HepG2 (cell line): Measurements from ENCODE around the gene IFNK. TPM values are rescaled to one million over a fixed set of nuclear protein-coding genes. Genes with fewer than 3 reads are reported as not detected.

Source experiments
- BCL6 ChIP-seq: IDR thresholded peaks from 2 replicates; pipeline ENCODE4 v1.6.1; 2016; ENCODE audit warnings: missing genetic modification reagents, missing compliant biosample characterization
- BORCS8-MEF2B ChIP-seq: sonication (generic); formaldehyde crosslinking; IDR thresholded peaks from 2 replicates; pipeline ENCODE4 v1.8.0; 2022; ENCODE audit warnings: mild to moderate bottlenecking, missing genetic modification reagents
- GATAD1 ChIP-seq: IDR thresholded peaks from 2 replicates; pipeline ENCODE4 v1.6.1; 2016; ENCODE audit warnings: missing genetic modification reagents, missing compliant biosample characterization
- HNRNPLL ChIP-seq: fragments of 200-400 bp; formaldehyde crosslinking; IDR thresholded peaks from 2 replicates; pipeline ENCODE4 v1.6.1; 2017; ENCODE audit warnings: mild to moderate bottlenecking, low read depth, low read length; ENCODE audit not compliant: poor library complexity, severe bottlenecking
- MAZ ChIP-seq, 2 experiments: sonication (generic) in 1 of 2; formaldehyde crosslinking in 1 of 2; IDR thresholded peaks; 2 replicates each; pipeline versions ENCODE4 v1.5.0 to v1.6.1; 2012 to 2020; ENCODE audit warnings: low read depth in 2 of 2, mild to moderate bottlenecking in 2 of 2, borderline replicate concordance in 1 of 2, improper control_type of control experiment in 1 of 2, low read length in 1 of 2, missing genetic modification reagents in 1 of 2, moderate library complexity in 1 of 2
- NONO ChIP-seq, 2 experiments: fragments of 450-650 bp in 1 of 2; sonication (generic) in 1 of 2; formaldehyde crosslinking in 1 of 2; IDR thresholded peaks in 1 of 2; conservative IDR thresholded peaks in 1 of 2; 2 replicates each; pipeline versions ENCODE4 v1.6.1 to v1.8.0; 2017 to 2022; ENCODE audit warnings: mild to moderate bottlenecking in 1 of 2, missing genetic modification reagents in 1 of 2, moderate library complexity in 1 of 2
- ONECUT2 ChIP-seq: sonication (generic); formaldehyde crosslinking; IDR thresholded peaks from 2 replicates; pipeline ENCODE4 v1.4.0; 2020; ENCODE audit warnings: missing genetic modification reagents
- SALL1 ChIP-seq: sonication (generic); formaldehyde crosslinking; IDR thresholded peaks from 2 replicates; pipeline ENCODE4 v1.8.0; 2022; ENCODE audit warnings: mild to moderate bottlenecking, missing genetic modification reagents
- TBX2 ChIP-seq: sonication (generic); formaldehyde crosslinking; IDR thresholded peaks from 2 replicates; pipeline ENCODE4 v1.5.0; 2020; ENCODE audit warnings: missing genetic modification reagents, mild to moderate bottlenecking, borderline replicate concordance
- ZFY ChIP-seq: sonication (generic); formaldehyde crosslinking; IDR thresholded peaks from 2 replicates; pipeline ENCODE4 v1.4.0; 2020; ENCODE audit warnings: missing genetic modification reagents
- ZNF274 ChIP-seq: sonication (generic); formaldehyde crosslinking; IDR thresholded peaks from 2 replicates; pipeline ENCODE4 v1.5.1; 2020; ENCODE audit warnings: mild to moderate bottlenecking, missing genetic modification reagents
- ZNF333 ChIP-seq: sonication (generic); formaldehyde crosslinking; IDR thresholded peaks from 2 replicates; pipeline ENCODE4 v1.4.0; 2020; ENCODE audit warnings: mild to moderate bottlenecking, missing genetic modification reagents, borderline replicate concordance
- ZNF33B ChIP-seq: sonication (generic); formaldehyde crosslinking; IDR thresholded peaks from 2 replicates; pipeline ENCODE4 v1.5.1; 2020; ENCODE audit warnings: mild to moderate bottlenecking, missing genetic modification reagents
- ZNF607 ChIP-seq: sonication (generic); formaldehyde crosslinking; IDR thresholded peaks from 2 replicates; pipeline ENCODE4 v1.5.1; 2020; ENCODE audit warnings: missing genetic modification reagents, mild to moderate bottlenecking, borderline replicate concordance
- polyA plus RNA-seq, 8 experiments: library from polyadenylated mRNA; depleted of rRNA in 3 of 8; stranded (reverse) in 7 of 8; unstranded in 1 of 8; fragments of >200 nt; fragmentation: Illumina TruSeq in 4 of 8; extraction: Trizol in 4 of 8; gene quantifications; 2 replicates each; pipeline versions ENCODE4 v1.2.1 to v1.2.3, GENCODE V29; 2011 to 2016; ENCODE audit warnings: low read depth in 4 of 8, missing spikeins in 1 of 8, mixed read lengths in 1 of 8; ENCODE audit not compliant: insufficient read depth in 1 of 8
- total RNA-seq, 5 experiments: library from RNA; depleted of rRNA; stranded (reverse); fragments of >200 nt; fragmentation: Illumina TruSeq; extraction: Trizol; gene quantifications; 2 replicates each; pipeline ENCODE4 v1.2.3, GENCODE V29; 2016; ENCODE audit warnings: low read depth in 1 of 5
- TF ChIP-seq, protein P1 (sequence below): sonication (generic); formaldehyde crosslinking; IDR thresholded peaks from 2 replicates; pipeline ENCODE4 v1.4.0; 2020; ENCODE audit warnings: mild to moderate bottlenecking, missing genetic modification reagents
- TF ChIP-seq, protein P2 (sequence below): IDR thresholded peaks from 2 replicates; pipeline ENCODE4 v1.6.1; 2016; ENCODE audit warnings: missing compliant biosample characterization, missing genetic modification reagents, borderline replicate concordance
- TF ChIP-seq, protein P3 (sequence below): sonication (generic); formaldehyde crosslinking; IDR thresholded peaks from 2 replicates; pipeline ENCODE4 v1.9.0; 2022; ENCODE audit warnings: missing genetic modification reagents, mild to moderate bottlenecking, borderline replicate concordance
- TF ChIP-seq, protein P4 (sequence below): sonication (generic); formaldehyde crosslinking; IDR thresholded peaks from 2 replicates; pipeline ENCODE4 v1.4.0; 2020; ENCODE audit warnings: missing genetic modification reagents, borderline replicate concordance

Gene IFNK
- total and polyA plus RNA-seq, 2 of the 13 experiments (the other 11 are each of a cell fraction or from before 2014, with no cell fraction given), result not detected

DNA sequence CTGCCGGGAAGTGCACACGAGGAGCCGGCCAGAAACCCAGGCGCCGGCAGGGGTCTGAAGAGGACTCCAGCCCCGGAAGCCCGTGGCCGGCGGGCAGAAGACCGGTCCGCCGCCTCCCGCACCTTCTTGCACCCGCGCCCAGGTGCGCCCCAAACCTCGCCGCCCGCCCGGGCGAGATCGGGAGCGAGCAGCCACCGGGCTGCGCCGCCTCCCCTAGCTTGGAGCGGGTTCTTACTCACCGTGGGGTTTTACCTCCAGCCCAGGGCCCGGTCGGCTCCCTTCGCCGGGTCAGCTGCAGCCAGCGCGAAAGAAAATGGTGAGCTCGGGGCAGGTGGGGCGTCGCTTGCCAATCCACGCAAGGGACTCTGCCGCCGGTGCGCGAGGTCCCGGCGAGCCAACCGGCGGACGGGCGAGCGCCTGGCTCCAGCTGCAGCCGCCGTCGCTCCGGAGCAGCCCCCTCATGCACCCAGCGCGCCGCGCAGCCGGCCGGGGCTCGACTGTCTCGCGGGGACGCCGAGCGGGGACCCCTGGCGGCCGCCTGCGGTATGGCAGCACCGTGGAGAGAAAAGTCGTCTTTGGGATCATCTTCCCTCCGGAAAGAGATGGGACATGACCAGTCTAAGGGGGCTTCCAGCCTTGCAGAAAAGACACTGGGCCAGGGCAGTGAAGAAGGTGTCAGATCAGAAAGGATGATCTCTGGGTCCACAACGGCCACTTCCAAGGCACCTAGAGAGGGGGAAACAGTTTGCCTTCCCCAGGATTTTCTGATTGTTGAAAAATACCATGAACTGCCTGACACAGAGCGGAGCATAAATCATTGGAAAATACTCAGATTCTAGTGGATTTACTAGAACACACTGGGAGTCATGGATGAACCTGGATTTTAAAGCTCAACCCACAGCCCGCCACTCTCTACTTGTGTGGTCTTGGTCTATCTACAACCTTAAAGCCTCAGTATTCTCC is 5.5 kb downstream of the IFNK start, which contains the start of gene MOB3B (continued):
- TF ChIP-seq, protein P1, sequence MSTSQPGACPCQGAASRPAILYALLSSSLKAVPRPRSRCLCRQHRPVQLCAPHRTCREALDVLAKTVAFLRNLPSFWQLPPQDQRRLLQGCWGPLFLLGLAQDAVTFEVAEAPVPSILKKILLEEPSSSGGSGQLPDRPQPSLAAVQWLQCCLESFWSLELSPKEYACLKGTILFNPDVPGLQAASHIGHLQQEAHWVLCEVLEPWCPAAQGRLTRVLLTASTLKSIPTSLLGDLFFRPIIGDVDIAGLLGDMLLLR (CRISPR knock-in tag), result 0 out of 2 replicates have a peak, but pooled peaks have one; percentile 38
- TF ChIP-seq SALL1 (CRISPR knock-in tag) (peak; percentile 48), NONO (IDR thresholded peaks at IDR 0.05) (no peak), NONO (CRISPR knock-in tag; conservative IDR thresholded peaks at IDR 0.05) (peak; percentile 55; the same call in 1 of the 2 replicates), GATAD1 (no peak), ZNF33B (CRISPR knock-in tag) (0 out of 2 replicates have a peak, but pooled peaks have one; percentile 30), BCL6 (CRISPR knock-in tag) (peak; percentile 13; the same call in 1 of the 2 replicates), TBX2 (peak; percentile 22; the same call in 1 of the 2 replicates), MAZ (IDR thresholded peaks at IDR 0.05; ENCODE audit: borderline replicate concordance, low read depth, low read length) (no peak), MAZ (CRISPR knock-in tag; IDR thresholded peaks at IDR 0.05; ENCODE audit: low read depth) (peak; percentile 46; the same call in 1 of the 2 replicates), ZNF274 (CRISPR knock-in tag) (0 out of 2 replicates have a peak, but pooled peaks have one; percentile 17), ONECUT2 (CRISPR knock-in tag) (no peak), ZFY (CRISPR knock-in tag) (peak; percentile 18; the same call in 1 of the 2 replicates), BORCS8-MEF2B (peak; percentile 62; the same call in 1 of the 2 replicates), ZNF333 (CRISPR knock-in tag) (no peak), ZNF607 (CRISPR knock-in tag) (peak; percentile 33; the same call in 1 of the 2 replicates), HNRNPLL (peak; percentile 45)
- TF ChIP-seq, protein P2, sequence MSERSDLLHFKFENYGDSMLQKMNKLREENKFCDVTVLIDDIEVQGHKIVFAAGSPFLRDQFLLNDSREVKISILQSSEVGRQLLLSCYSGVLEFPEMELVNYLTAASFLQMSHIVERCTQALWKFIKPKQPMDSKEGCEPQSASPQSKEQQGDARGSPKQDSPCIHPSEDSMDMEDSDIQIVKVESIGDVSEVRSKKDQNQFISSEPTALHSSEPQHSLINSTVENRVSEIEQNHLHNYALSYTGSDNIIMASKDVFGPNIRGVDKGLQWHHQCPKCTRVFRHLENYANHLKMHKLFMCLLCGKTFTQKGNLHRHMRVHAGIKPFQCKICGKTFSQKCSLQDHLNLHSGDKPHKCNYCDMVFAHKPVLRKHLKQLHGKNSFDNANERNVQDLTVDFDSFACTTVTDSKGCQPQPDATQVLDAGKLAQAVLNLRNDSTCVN (CRISPR knock-in tag), result no peak
- TF ChIP-seq, protein P3, sequence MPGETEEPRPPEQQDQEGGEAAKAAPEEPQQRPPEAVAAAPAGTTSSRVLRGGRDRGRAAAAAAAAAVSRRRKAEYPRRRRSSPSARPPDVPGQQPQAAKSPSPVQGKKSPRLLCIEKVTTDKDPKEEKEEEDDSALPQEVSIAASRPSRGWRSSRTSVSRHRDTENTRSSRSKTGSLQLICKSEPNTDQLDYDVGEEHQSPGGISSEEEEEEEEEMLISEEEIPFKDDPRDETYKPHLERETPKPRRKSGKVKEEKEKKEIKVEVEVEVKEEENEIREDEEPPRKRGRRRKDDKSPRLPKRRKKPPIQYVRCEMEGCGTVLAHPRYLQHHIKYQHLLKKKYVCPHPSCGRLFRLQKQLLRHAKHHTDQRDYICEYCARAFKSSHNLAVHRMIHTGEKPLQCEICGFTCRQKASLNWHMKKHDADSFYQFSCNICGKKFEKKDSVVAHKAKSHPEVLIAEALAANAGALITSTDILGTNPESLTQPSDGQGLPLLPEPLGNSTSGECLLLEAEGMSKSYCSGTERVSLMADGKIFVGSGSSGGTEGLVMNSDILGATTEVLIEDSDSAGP (CRISPR knock-in tag), result peak; percentile 46; the same call in 1 of the 2 replicates
- TF ChIP-seq, protein P4, sequence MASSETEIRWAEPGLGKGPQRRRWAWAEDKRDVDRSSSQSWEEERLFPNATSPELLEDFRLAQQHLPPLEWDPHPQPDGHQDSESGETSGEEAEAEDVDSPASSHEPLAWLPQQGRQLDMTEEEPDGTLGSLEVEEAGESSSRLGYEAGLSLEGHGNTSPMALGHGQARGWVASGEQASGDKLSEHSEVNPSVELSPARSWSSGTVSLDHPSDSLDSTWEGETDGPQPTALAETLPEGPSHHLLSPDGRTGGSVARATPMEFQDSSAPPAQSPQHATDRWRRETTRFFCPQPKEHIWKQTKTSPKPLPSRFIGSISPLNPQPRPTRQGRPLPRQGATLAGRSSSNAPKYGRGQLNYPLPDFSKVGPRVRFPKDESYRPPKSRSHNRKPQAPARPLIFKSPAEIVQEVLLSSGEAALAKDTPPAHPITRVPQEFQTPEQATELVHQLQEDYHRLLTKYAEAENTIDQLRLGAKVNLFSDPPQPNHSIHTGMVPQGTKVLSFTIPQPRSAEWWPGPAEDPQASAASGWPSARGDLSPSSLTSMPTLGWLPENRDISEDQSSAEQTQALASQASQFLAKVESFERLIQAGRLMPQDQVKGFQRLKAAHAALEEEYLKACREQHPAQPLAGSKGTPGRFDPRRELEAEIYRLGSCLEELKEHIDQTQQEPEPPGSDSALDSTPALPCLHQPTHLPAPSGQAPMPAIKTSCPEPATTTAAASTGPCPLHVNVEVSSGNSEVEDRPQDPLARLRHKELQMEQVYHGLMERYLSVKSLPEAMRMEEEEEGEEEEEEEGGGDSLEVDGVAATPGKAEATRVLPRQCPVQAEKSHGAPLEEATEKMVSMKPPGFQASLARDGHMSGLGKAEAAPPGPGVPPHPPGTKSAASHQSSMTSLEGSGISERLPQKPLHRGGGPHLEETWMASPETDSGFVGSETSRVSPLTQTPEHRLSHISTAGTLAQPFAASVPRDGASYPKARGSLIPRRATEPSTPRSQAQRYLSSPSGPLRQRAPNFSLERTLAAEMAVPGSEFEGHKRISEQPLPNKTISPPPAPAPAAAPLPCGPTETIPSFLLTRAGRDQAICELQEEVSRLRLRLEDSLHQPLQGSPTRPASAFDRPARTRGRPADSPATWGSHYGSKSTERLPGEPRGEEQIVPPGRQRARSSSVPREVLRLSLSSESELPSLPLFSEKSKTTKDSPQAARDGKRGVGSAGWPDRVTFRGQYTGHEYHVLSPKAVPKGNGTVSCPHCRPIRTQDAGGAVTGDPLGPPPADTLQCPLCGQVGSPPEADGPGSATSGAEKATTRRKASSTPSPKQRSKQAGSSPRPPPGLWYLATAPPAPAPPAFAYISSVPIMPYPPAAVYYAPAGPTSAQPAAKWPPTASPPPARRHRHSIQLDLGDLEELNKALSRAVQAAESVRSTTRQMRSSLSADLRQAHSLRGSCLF (CRISPR knock-in tag), result no peak
